ENCODE data around the gene PROCR. TPM values are rescaled to one million over a fixed set of nuclear protein-coding genes. Genes with fewer than 3 reads are reported as not detected.
"Not testable (repeated sequence)": the region's sequence is repeated elsewhere in the genome, so short reads cannot be mapped to it uniquely, and the experiment has no call there.

The PROCR gene
- total RNA-seq, 2 donors from 2014 or later: 2.4 to 6.8 TPM

DNA sequence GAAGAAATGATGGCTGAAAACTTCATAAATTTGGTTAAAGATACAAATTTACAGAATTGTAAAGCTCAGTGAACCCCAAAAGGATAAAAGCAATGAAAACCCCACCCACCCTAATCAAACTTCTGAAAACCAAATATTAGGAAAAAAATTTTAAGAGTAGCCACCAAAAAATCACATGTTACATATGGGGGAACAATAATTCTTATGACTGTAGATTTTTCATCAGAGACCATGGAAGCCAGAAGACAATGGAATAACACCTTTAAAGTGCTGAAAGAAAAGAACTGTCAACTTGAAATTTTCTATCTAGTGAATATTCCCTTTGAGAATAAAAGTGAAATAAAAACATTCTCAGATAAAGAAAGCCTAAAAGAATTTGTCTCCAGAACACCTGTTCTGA, 24.4 kb downstream of the PROCR start:
- peaks cover 34% of the 10 kb centered on the region for H3K9me3 ChIP-seq (ENCODE audit: control insufficient read depth, low read length)
- Mint-ChIP-seq H3K4me1 (peaks cover 7% of the 10 kb centered on the region), H3K27me3 (ENCODE audit: insufficient read depth) (peaks cover 2% of the 10 kb centered on the region), H3K36me3 (ENCODE audit: low read depth) (no peaks in the 10 kb centered on the region), H3K27ac (no peak overlapping the region), H3K9me3 (peaks cover 68% of the 10 kb centered on the region), H3K4me3 (no peak overlapping the region)
- no peak overlapping the region for H3K9ac ChIP-seq (ENCODE audit: extremely low read depth, low read length, poor library complexity, severe bottlenecking)
- H3K27ac ChIP-seq (ENCODE audit: low read depth, low read length): no peak overlapping the region
- no peaks in the 10 kb centered on the region for H3K4me1 ChIP-seq (ENCODE audit: control insufficient read depth, insufficient read depth, low read length)
- no peak overlapping the region for H3K4me3 ChIP-seq (ENCODE audit: low read length)
- no peaks in the 10 kb centered on the region for H3K36me3 ChIP-seq (ENCODE audit: control insufficient read depth, insufficient read depth, low read length)
- H3K27me3 ChIP-seq (ENCODE audit: control insufficient read depth, insufficient read depth, low read length, poor library complexity, severe bottlenecking): no peaks in the 10 kb centered on the region
- DNase-seq: no peak
- TF ChIP-seq CTCF (conservative IDR thresholded peaks at IDR 0.05): no peak

DNA sequence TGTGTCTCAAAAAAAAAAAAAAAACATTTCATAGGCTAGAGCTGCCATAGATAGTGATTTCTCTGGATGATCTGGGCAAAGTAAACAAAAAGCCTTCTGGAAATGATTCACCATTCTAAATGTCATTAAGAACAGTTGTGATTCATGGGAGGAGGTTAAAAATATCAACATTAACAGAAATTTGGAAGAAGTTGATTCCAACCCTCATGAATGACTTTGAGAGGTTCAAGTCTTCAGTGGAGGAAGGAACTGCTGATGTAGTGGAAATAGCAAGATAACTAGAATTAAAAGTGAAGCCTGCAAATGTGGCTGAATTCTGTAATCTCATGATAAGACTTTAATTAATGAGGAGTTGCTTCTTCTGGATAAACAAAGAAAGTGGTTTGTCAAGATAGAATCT, 27.9 kb downstream of the PROCR start:
- Histone ChIP-seq H3K27me3 (ENCODE audit: control insufficient read depth, insufficient read depth, low read length, poor library complexity, severe bottlenecking) (no peaks in the 10 kb centered on the region), H3K36me3 (ENCODE audit: control insufficient read depth, insufficient read depth, low read length) (no peaks in the 10 kb centered on the region), H3K27ac (ENCODE audit: low read depth, low read length) (no peak overlapping the region), H3K9ac (ENCODE audit: extremely low read depth, low read length, poor library complexity, severe bottlenecking) (no peak overlapping the region), H3K4me1 (ENCODE audit: control insufficient read depth, insufficient read depth, low read length) (no peaks in the 10 kb centered on the region), H3K4me3 (ENCODE audit: low read length) (no peak overlapping the region), H3K9me3 (ENCODE audit: control insufficient read depth, low read length) (peaks cover 34% of the 10 kb centered on the region)
- DNase-seq: no peak
- H3K9me3 Mint-ChIP-seq: peaks cover 73% of the 10 kb centered on the region
- no peaks in the 10 kb centered on the region for H3K4me1 Mint-ChIP-seq
- no peaks in the 10 kb centered on the region for H3K36me3 Mint-ChIP-seq (ENCODE audit: low read depth)
- TF ChIP-seq CTCF (conservative IDR thresholded peaks at IDR 0.05): no peak
- H3K27ac Mint-ChIP-seq: no peak overlapping the region
- H3K27me3 Mint-ChIP-seq (ENCODE audit: insufficient read depth): peaks cover 2% of the 10 kb centered on the region
- H3K4me3 Mint-ChIP-seq: no peak overlapping the region

DNA sequence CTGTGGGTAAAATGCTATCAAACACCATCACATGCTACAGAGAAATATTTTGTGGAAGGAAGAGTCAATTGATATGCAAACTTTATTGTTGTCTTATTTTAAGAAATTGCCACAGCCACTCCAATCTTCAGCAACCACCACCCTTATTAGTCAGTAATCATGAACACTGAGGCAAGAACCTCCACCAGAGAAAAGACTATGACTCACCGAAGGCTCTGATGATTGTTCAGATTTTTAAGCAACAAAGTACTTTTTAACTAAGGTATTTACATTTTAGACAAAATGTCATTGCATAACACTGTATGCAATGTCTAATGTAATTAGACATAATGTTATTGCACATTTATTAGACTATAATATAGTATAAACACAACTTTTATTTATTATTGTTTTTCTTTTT, 28.4 kb downstream of the PROCR start:
- Histone ChIP-seq H3K27me3 (ENCODE audit: control insufficient read depth, insufficient read depth, low read length, poor library complexity, severe bottlenecking) (no peaks in the 10 kb centered on the region), H3K27ac (ENCODE audit: low read depth, low read length) (no peak overlapping the region), H3K9ac (ENCODE audit: extremely low read depth, low read length, poor library complexity, severe bottlenecking) (no peak overlapping the region), H3K4me3 (ENCODE audit: low read length) (no peak overlapping the region), H3K36me3 (ENCODE audit: control insufficient read depth, insufficient read depth, low read length) (no peaks in the 10 kb centered on the region), H3K9me3 (ENCODE audit: control insufficient read depth, low read length) (peaks cover 34% of the 10 kb centered on the region), H3K4me1 (ENCODE audit: control insufficient read depth, insufficient read depth, low read length) (no peaks in the 10 kb centered on the region)
- H3K4me3 Mint-ChIP-seq: no peak overlapping the region
- no peak overlapping the region for H3K27ac Mint-ChIP-seq
- H3K27me3 Mint-ChIP-seq (ENCODE audit: insufficient read depth): peaks cover 2% of the 10 kb centered on the region
- H3K9me3 Mint-ChIP-seq: peaks cover 68% of the 10 kb centered on the region
- no peak for TF ChIP-seq CTCF (conservative IDR thresholded peaks at IDR 0.05)
- 83% methylated on average over 1 of the region's 1 CpG; no CpG with 5 or more reads in 1 of the 2 experiments for WGBS, 2 experiments (ENCODE audit: insufficient coverage in 1 of 2, insufficient read length in 1 of 2)
- no peaks in the 10 kb centered on the region for H3K4me1 Mint-ChIP-seq
- DNase-seq: no peak
- H3K36me3 Mint-ChIP-seq (ENCODE audit: low read depth): no peaks in the 10 kb centered on the region

GRCh38 chr20:35201467-35201866, 29.6 kb downstream of the PROCR start:
- not testable (repeated sequence) for H3K27ac ChIP-seq (ENCODE audit: low read depth, low read length); H3K4me1 ChIP-seq (ENCODE audit: control insufficient read depth, insufficient read depth, low read length); H3K36me3 ChIP-seq (ENCODE audit: control insufficient read depth, insufficient read depth, low read length); H3K4me3 ChIP-seq (ENCODE audit: low read length); H3K4me1 Mint-ChIP-seq; H3K9ac ChIP-seq (ENCODE audit: extremely low read depth, low read length, poor library complexity, severe bottlenecking); H3K27ac Mint-ChIP-seq; DNase-seq; H3K27me3 Mint-ChIP-seq (ENCODE audit: insufficient read depth); H3K4me3 Mint-ChIP-seq; H3K27me3 ChIP-seq (ENCODE audit: control insufficient read depth, insufficient read depth, low read length, poor library complexity, severe bottlenecking); H3K36me3 Mint-ChIP-seq (ENCODE audit: low read depth)
- peaks cover 60% of the 10 kb centered on the region for H3K9me3 Mint-ChIP-seq
- peaks cover 28% of the 10 kb centered on the region for H3K9me3 ChIP-seq (ENCODE audit: control insufficient read depth, low read length)
- 71 to 93% methylated on average over 2 to 5 of the region's 5 CpGs for WGBS, 2 experiments (ENCODE audit: insufficient coverage in 1 of 2, insufficient read length in 1 of 2)

Measured in endodermal cell (in vitro differentiated cells).